Heart right ventricle (tissue), 16 donors: ENCODE data around the gene MSH5. TPM values are rescaled to one million over a fixed set of nuclear protein-coding genes. Genes with fewer than 3 reads are reported as not detected.

Source experiments
- ATAC-seq, 8 donors: fragments of 200-7000 bp; cut with Tn5 transposase; one replicate each; pipeline ENCODE4 v1.9.1; 2020; ENCODE audit warnings: mild to moderate bottlenecking in 8 of 8, moderate library complexity in 8 of 8, moderate number of reproducible peaks in 1 of 8
- DNase-seq, 2 donors: peaks; one replicate each; pipeline ENCODE4 v3.0.0-alpha.2; 2020
- H3K27ac ChIP-seq, 10 donors: fragments of 200-600 bp; sonication (generic) in 2 of 10; one replicate each; pipeline versions ENCODE4 v1.5.0 to v1.8.0; 2020 to 2022; ENCODE audit warnings: mild to moderate bottlenecking in 3 of 10
- H3K27me3 ChIP-seq, 7 donors: fragments of 200-600 bp; one replicate each; pipeline ENCODE4 v1.8.0; 2021 to 2022; ENCODE audit warnings: mild to moderate bottlenecking in 2 of 7
- H3K36me3 ChIP-seq, 9 donors: fragments of 200-600 bp; sonication (generic) in 1 of 9; one replicate each; pipeline versions ENCODE4 v1.5.0 to v1.8.0; 2020 to 2022; ENCODE audit warnings: mild to moderate bottlenecking in 2 of 9
- H3K4me1 ChIP-seq, 9 donors: fragments of 200-600 bp; sonication (generic) in 1 of 9; one replicate each; pipeline versions ENCODE4 v1.5.0 to v1.8.0; 2020 to 2022; ENCODE audit warnings: mild to moderate bottlenecking in 4 of 9
- H3K4me3 ChIP-seq, 10 donors: fragments of 200-600 bp; sonication (generic) in 2 of 10; one replicate each; pipeline versions ENCODE4 v1.5.0 to v1.8.0; 2020 to 2022; ENCODE audit warnings: mild to moderate bottlenecking in 7 of 10, moderate library complexity in 2 of 10
- H3K9me3 ChIP-seq, 11 donors: fragments of 200-600 bp in 10 of 11; sonication (generic) in 2 of 11; one replicate each; pipeline versions ENCODE4 v1.5.0 to v1.8.0; 2013 to 2022; ENCODE audit warnings: mild to moderate bottlenecking in 2 of 11, control low read depth in 1 of 11, moderate library complexity in 1 of 11
- CTCF ChIP-seq, 9 donors: fragments of 200-600 bp; sonication (generic) in 2 of 9; IDR thresholded peaks; one replicate each; pipeline versions ENCODE4 v1.5.0 to v1.8.0; 2021 to 2022; ENCODE audit warnings: antibody characterized with exemption in 9 of 9, mild to moderate bottlenecking in 5 of 9, moderate library complexity in 1 of 9
- WGBS, 2 donors: extraction: QIAGEN DNeasy Blood & Tissue Kit; methylation state at CpG; one replicate each; pipeline ENCODE4 v1.1.7; 2013; ENCODE audit warnings: inconsistent platforms in 1 of 2; 5-methylcytosine and 5-hydroxymethylcytosine counted together
- intact Hi-C, 10 donors: fragments of 100-400 bp; cut with DNase I; formaldehyde crosslinking; loops; one replicate each; pipeline versions ENCODE4 v1.11.1 to v1.14.2; 2022
- polyA plus RNA-seq, 2 donors: library from polyadenylated mRNA; stranded (reverse); fragments of 200-250 nt; gene quantifications; one replicate each; pipeline ENCODE4 v1.2.3, GENCODE V29; 2013
- total RNA-seq, 10 donors: library from RNA; stranded (reverse); fragmentation: NEBNext Ultra II Directional in 3 of 10; extraction: Animal tissue kit (Norgen Biotek cat#: 25700) in 3 of 10; gene quantifications; one replicate each; pipeline versions ENCODE4 v1.2.1 to v1.2.4, GENCODE V29; 2021 to 2023
- donor health status: Arrhythmogenic right ventricular cardiomyopathy.
- donor health status: ischemic (EF 13 %, LVEDD 7.1; RV severe dilation, severe dysfunction).
- donor health status: healthy with polysubstance abuse.
- donor health status: DM: no; HTN: yes; CAD: no.
- donor health status: DM: no; HTN: no; CAD: no.
- donor health status: ischemic (EF 25% LVEDD 6.9; RV normal size, moderate dysfunction).
- donor health status: ischemic (EF 25% LVEDD 5.7; RV mildly dilated, moderate dysfunction).
- donor health status: healthy.
- donor health status: DM: yes; HTN: yes; CAD: no.
- donor health status: Ischemic cardiomyopathy.
- donor health status: ischemic (EF 35%, LVEDD 5.7; RV mildly dilated, moderate dysfunction).
- donor health status: nonischemic (EF 11% LVEDD 7.7; RV severe dilation, severe dysfunction).
- donor health status: DM: yes; HTN: yes; CAD: no.
- donor health status: PGD.
- donor health status: ischemic (EF 29% LVEDD 5.4; RV normal size, mild dysfunction).
- donor health status: nonischemic (EF 23%, LVEDD 6.1; RV moderate dilation, normal function).

MSH5 gene
- total and polyA plus RNA-seq, 12 donors = 0.89 to 6.1 (median 2.6) TPM

- intact Hi-C loops = no loop called here
- DNase-seq (no peak), ATAC-seq (peak in 2 of 8 donors; percentile 53 to 58)
- Histone ChIP-seq H3K27me3 (no peaks in the 10 kb centered on the region), H3K4me1 (no peaks in the 10 kb centered on the region), H3K9me3 (no peaks in the 10 kb centered on the region), H3K4me3 (no peak overlapping the region), H3K36me3 (peaks cover 0 to 8% (median 0%) of the 10 kb centered on the region in 9 donors), H3K27ac (no peak overlapping the region)
- 86 to 87% methylated on average over 7 of the region's 7 CpGs for WGBS, 2 donors
- no peak for TF ChIP-seq CTCF (IDR thresholded peaks at IDR 0.05)
Observed at GRCh38 chr6:31750411-31751022, 10.7 kb downstream of the MSH5 start.

DNA sequence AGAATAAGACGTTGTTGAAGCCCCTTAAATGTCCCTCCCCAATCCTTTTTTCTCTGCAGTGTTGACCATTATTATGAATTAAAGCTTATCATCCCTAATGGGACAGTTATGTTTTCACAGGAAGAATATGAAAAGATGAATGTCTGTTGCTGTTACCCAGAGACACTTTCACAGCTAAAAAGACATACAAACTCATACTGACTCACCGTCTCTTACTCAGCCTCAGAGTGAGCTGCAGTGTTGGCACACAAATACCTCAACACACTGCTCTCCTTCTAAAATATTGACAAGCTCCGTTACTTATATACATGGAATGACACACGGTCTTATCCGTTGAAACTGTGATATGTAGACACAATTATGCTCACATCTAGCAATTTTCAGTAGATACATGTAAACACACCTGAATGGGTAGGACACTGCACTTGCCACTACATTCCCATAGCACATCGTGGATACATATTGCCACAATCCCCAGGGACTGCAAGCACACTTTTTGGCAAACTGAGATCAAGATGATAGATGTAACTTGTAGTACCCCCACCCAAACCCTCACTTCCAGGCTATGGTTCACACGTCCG is 13.0 kb downstream of the MSH5 start:
- Histone ChIP-seq H3K36me3 (no peaks in the 10 kb centered on the region), H3K27ac (no peak overlapping the region), H3K9me3 (no peaks in the 10 kb centered on the region), H3K4me3 (no peak overlapping the region), H3K27me3 (no peaks in the 10 kb centered on the region), H3K4me1 (no peaks in the 10 kb centered on the region)
- intact Hi-C loops = no loop called here
- ATAC-seq = no peak
- TF ChIP-seq CTCF (IDR thresholded peaks at IDR 0.05) = no peak
- DNase-seq = no peak
- WGBS, 2 donors = 77% methylated on average over 8 of the region's 8 CpGs

GRCh38 chr6:31758281-31758680 is 18.5 kb downstream of the MSH5 start:
- intact Hi-C loops = no loop called here
- H3K9me3 ChIP-seq = no peaks in the 10 kb centered on the region
- DNase-seq (no peak), ATAC-seq (no peak)
- WGBS, 2 donors = 95 to 97% methylated on average over 2 of the region's 2 CpGs
- no peak for TF ChIP-seq CTCF (IDR thresholded peaks at IDR 0.05)
- H3K27ac ChIP-seq = no peak overlapping the region
- peaks cover 0 to 6% (median 3%) of the 10 kb centered on the region in 9 donors for H3K4me1 ChIP-seq
- H3K36me3 ChIP-seq = peaks cover 0 to 17% (median 0%) of the 10 kb centered on the region in 9 donors
- no peaks in the 10 kb centered on the region for H3K27me3 ChIP-seq
- no peak overlapping the region for H3K4me3 ChIP-seq

DNA sequence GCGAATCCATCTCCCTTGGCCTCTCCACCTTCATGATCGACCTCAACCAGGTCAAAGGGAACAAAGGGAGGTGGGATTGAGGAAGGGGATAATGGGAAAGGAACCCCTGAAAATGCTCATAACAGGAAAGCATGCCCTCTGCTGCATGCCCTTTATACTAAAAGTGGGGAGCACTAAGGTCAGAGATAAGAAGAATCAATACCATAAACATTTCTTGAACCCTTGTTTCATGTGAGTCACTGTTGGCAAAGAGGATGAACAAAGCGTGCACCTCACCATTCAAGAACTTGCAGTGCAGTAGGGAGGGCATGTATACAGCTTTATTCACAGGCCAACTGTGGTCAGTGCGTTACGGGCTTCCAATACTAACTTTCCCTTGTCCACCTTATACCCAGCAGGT is 21.0 kb downstream of the MSH5 start:
- ATAC-seq (no peak), DNase-seq (no peak)
- Histone ChIP-seq H3K27me3 (no peaks in the 10 kb centered on the region), H3K27ac (no peak overlapping the region), H3K36me3 (peaks cover 0 to 17% (median 0%) of the 10 kb centered on the region in 9 donors), H3K9me3 (no peaks in the 10 kb centered on the region), H3K4me3 (no peak overlapping the region), H3K4me1 (peaks cover 0 to 16% (median 5%) of the 10 kb centered on the region in 9 donors)
- no peak for TF ChIP-seq CTCF (IDR thresholded peaks at IDR 0.05)
- intact Hi-C loops = loop anchor here in 1 of 10 donors (10.0 kb wide), 1 partner anchor 76 kb away; the partner anchor contains the start of gene LY6G5C
- WGBS, 2 donors = 93 to 95% methylated on average over 5 of the region's 5 CpGs
